CD4-positive, alpha-beta T cell treated with Interferon alpha-2 for 1 hour (primary cell): ENCODE measurements around the gene RGPD6.
"Not testable (repeated sequence)": the region's sequence is repeated elsewhere in the genome, so short reads cannot be mapped to it uniquely, and the experiment has no call there.

Source experiments
- DNase-seq, 2 donors: peaks; one replicate each; pipeline ENCODE4 v3.0.0-alpha.2; 2020 to 2022

RGPD6 gene

GRCh38 chr2:110576763-110577416 is at the start of gene RGPD6:
Gene RGPD6, minus strand, starts transcription at chr2:110577222. Its CDS starts 198 bp downstream, at chr2:110577024.
- not testable (repeated sequence) for DNase-seq

- DNase-seq = not testable (repeated sequence)
These were observed 42.4 kb upstream of the RGPD6 start for GRCh38 chr2:110619326-110619939.

DNA sequence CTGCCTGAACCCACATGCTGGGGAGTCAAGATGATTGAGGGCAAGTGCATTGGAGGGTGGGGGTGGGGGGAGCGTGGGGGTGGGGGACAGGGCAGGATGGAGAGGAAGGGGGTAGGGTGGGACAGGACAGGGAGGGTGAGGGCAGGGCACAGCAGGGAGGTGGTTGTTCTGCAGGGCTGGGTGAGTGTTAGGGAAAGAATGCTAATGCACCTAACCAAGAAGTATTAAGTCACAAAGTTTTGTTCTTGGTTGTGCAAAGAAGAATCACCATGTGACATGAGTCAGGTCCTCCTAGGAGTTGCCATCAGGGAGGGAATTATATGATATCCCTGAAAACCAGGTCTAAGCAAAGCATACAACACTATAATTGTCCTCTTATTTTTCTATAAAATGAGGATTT is 36.9 kb upstream of the RGPD6 start:
- DNase-seq = not testable (repeated sequence)

DNA sequence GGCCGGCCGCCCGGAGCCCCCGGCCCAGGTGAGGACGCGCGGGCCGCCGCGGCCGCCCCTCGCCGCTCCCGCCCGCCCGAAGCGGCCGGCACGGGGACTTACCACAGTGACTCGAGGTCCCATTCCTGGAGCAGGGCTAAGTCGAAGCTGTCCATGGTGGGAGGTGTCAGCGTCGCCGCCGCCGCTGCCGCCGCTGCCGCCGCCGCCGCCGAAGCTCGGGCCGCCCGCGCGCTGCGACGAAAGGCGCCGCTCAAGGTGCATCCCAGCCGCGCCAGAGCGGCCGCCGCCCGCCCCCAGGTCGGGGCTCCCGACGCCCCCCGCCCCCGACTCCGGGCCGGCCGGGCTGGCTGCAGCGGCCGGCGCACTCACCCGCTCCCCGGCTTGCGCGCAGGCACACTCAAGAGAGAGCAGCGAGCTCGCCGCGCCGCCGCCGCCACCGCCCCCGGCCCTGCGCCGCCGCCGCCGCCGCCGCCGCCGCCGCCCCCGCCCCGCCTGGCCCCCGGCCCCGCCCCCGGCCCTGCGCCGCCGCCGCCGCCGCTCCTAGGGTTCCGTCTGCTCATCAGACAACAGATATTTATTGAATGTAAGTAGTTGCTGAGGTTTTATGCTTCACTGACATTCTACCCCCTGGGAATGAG is 33.7 kb upstream of the RGPD6 start:
- peak in 1 of 2 donors; percentile 31 for DNase-seq

DNA sequence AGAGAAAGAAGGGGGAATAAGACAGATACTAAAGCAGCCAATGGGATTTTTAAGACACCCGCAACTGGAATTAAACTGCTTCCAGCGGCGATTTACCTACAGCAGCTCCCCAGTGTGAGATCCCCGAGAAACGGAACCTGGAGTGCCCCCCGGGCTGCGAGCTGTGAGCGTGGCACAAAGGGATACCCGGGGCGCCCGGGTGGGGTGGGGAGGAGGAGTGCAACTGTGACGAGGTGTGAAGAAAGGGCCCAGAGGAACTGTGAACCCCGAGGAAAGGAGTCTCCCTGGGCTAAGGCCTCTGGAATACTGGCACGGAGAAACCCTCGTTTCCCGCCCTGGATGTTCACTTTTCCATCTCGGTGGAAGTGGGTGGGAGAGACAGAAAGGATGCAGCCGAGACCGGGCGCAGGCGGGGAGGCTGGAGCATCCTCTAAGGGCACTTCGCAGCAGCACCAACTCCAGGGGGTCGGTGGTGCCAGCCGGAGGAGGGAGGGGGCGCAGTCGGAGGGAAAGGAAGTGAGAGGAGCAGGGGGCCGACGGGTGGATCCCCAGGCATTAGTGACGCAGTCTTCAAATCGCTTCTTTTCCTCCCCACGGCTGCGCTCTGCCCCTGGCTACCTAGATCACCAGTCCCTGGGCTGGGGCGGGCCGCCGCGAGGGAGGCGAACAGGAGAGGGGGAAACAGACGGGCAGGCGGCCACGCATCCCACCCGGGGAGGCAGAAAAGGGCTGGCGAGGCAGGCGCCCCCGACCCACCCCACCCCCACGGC is 33.0 kb upstream of the RGPD6 start:
- peak in 1 of 2 donors; percentile 1 for DNase-seq

DNA sequence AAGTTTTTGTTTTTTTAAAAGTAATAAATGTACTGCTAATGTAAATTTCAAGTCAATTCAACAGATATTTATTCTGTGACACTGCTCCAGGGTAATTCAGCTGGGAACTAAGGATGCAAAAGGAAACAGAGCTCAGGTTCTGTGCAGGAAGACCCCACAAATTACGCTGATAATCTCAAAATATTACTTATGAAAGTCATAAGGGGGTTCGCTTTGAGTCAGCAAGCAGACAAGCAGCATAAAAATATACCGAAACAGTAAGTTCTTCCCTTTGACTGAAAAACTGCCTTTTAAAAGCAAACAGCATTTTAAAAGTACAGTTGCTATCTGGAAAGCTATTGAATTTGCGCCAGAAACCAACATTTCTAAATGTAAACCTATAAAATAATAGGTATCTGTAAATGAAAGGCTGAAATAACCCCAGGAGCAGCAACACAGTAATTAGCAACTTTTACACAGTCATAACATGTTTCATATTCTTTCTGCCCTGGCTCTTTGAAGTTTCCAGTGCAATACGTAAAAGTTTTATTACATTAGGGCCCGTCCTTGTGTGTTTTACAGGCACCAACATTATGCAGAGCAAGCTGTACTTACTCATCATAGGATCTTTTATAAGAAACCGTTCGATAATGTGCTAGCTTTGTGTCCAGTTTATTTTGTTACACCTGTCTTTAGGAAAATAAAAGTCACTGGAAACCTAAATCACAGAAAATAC is 31.9 kb upstream of the RGPD6 start:
- DNase-seq = not testable (repeated sequence)

DNA sequence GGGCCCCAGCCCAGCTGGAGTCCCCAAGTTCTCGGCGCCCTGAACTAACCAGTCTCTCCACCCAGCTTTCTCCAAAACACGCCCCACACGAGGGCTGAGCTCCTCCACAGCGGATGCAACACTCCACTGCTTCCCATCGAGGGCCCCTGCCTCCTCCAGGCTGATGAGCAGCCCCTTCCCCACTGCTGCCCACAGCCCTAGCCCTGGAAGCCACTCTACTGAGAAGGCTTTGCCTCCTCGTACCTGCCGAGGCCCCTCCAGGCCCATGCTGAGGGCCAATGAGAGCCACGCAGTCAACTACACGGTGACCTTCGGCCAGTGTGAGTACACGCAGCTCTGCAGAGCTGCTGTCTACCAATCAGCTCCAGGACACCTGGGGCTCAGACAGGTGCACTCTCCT is 28.0 kb upstream of the RGPD6 start:
- DNase-seq = not testable (repeated sequence)

DNA sequence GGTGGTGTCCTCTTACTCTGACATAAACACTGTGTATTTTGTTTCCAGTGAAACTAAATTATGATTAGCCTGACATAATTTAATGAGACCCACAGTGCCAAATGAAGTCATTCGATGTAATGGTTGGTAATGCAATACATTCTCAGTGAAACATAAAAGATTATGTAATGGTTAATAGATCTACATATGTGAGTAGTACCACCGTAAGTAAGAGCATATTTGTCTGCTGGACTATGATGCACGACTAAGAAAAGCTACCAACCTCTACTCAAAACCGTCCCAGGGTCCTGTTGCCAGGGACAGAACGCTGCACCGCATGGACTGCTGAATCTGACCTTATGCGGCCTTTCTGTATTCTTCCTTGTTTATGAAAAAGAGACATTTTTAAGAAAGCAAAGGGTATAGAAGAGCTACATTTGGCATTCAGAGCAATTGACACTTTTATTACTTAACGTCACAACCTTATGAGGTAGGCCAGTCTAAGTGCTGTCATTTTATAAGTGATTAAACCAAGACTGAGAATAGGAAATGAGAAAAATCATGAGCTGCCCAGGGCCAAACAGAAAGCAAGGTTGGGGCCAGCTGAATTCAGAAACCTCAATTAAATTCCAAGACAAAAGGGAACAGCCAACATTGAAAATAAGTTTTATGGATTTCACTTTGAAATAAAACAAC is 27.0 kb upstream of the RGPD6 start:
- not testable (repeated sequence) for DNase-seq

DNA sequence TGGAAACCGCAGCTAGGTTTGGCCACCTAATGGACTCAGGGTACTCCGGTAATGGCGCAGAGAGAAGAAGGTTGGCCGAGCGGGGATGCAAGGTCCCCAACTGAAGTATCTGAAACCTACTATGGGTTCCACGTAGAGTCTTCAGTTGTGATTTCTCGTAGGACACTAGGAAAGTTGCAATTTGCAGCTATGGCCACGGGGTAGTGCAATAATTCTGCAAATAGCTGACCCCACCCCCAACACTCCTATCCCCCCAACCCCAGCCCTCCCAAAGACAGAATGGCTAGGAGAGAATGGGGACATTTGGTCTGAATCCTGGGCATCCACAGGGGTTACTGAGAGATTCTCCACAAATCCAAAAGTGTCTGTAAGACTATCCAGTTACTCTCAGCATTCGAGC is 25.1 kb upstream of the RGPD6 start:
- DNase-seq = not testable (repeated sequence)

DNA sequence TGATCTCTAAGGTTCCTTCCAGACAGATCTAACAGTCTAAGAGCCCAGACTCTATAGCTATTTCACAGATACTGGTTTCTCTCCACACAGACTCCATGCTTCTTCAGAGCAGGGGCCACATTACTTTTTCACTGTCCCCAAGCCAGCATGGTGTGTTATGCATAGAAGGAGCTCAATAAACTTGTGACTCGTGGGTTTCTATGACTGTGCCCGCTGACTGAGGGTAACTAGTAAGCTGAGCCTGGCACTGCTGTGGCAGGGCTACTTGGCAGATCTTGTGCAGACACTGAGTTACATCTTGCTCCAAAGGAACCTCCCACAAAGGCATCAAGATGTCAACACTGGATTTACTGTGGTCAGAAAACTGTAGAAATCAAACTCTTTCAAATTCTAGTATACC is 15.0 kb upstream of the RGPD6 start:
- DNase-seq = not testable (repeated sequence)

DNA sequence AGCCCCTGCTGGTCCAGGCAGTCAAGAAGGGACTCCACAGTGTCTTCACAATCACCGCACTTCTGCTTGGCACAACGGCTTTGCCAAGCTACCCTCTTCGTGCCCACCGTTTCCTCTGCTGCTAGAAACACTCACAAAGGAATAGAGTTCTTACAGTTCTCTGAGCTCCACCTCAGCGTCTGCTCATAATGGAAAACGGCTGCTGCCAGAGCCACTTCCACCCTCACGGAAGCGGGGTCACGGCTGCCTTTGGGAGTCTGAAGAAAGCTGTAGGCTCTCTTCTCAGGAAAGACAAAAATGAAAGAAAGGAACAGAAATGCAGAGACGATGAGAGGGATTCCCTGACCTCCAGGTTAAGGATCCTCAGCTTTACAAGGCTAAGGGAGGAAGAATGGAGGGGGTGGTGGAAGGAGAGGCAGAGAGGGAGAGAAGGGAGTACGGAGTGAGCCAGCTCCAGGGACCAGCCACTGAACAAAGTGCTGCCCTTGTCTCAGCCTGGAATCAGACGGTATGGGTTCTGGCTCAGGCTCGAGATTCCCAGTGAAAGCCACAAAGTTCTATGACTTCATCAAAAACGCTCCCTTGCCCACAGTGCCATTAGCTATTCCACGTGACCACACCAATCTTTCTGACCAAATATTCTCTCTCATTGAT is 12.8 kb upstream of the RGPD6 start:
- not testable (repeated sequence) for DNase-seq

- DNase-seq = not testable (repeated sequence)
These were observed 11.5 kb upstream of the RGPD6 start for GRCh38 chr2:110588520-110588919.

- DNase-seq = not testable (repeated sequence)
These were observed 2.4 kb upstream of the RGPD6 start for GRCh38 chr2:110579216-110579965.

DNA sequence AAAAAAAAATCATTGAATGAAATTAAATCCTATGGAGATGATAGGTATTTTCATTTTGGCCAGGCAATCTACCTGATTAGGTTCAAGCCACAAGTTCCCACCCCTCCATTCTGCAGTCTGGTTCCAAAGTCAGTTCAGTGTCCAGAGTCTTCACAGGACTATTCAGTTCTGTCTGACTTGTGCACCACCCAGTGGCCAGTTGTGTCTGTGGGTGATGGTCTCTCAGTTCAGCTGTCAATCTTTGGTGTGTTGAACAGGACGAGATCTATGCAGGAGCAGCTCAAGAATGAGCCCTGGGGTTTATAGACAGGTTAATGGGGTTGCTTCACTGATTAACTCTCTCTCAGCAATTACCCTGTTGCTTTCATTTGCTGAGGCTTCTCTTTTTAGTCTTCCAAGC is 1.4 kb upstream of the RGPD6 start:
- DNase-seq = not testable (repeated sequence)

DNA sequence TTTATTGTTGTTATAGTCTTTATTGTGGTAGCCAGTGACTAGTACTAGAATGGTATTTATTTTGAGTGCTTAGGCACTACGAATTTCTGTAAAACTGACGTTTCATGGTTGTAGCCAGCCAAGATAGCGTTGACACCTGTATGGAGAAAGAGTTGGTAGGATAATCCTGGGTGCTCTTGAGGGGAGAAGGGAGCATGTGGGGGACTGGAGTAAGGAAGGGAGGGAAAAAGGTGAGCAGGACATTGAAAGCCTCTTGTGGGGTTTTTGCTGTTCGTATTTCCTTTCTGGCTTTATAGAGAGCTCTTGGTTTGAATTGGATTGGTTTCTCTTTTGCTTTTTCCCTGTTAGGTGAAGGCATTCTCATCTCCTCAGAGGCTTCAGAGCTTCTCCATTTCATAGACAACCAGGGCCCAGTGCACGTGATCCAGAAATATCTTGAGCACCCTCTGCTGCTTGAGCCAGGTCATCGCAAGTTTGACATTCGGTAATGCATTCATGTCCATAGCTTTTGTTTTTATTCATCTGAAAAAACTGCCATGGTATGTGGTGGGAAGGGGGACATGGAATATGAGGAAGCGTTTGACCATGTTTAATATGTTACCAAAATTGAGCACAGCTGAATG is 77.2 kb downstream of the RGPD6 start:
- DNase-seq = not testable (repeated sequence)

DNA sequence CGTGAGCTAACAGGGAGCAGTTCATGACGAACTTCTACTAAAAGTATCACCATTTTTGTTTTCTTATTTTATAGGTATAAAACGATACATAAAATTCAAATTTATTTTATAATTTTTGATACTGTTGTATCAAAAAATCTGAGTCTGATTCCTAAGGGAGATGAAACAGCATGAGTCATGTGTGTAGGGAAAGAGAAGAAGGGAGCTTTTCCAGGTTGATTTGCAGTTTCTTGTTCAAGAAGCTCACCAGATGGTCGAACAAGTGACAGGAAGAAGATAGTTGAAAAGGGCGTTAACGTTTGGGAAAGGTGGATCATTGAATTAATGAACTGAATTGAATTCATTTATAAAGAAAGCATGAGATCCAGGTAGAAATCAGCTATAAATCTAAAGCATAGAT is 81.0 kb downstream of the RGPD6 start:
- not testable (repeated sequence) for DNase-seq

DNA sequence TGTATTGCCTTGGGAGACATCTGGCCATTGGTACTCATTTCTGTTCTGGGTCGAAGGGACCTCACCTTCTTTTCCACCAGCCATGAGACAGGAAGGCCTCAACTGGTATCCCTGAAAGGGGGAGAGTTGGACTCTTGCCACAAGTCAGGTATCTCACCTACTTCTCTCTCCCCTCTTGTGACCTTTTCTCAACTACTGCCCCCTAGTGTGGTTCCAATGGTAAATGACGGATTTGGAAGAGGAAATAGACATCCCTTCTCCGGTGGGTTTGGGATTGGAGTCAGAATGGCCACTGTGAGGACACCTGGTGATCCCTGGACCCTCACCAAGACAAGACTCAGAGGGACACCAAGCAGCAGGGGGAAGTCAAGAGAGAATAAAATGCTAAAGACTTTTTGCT is 82.5 kb downstream of the RGPD6 start:
- not testable (repeated sequence) for DNase-seq

- DNase-seq = not testable (repeated sequence)
These were observed 88.0 kb downstream of the RGPD6 start for GRCh38 chr2:110488991-110489390.

- not testable (repeated sequence) for DNase-seq
These were observed 94.3 kb downstream of the RGPD6 start for GRCh38 chr2:110482697-110483096.

DNA sequence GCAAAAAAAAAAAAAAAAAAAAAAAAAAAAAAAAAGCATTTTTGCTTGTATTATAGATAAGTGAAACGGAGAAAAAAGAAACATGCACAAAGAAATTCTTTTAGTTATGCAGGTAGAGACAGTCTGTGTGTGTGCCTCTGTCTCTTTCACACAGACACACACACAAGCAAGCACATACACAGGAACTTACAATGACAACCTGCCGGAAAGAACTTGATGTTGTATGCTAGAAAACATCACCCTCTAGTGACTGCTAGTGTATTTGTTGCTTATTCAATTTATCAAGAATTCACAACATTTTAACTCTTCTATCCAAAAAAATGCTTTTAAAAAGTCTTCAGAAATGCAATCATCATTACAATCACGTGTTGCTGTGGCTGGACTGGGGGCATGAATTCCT is 95.8 kb downstream of the RGPD6 start:
- DNase-seq = not testable (repeated sequence)
